Neutrophil (primary cell): Measurements from ENCODE around the gene TBCC.
A peak's percentile ranks its signal among the peaks of the same experiment; 100 is the strongest.

Experiments used
- H3K27ac ChIP-seq: fragments of 200-600 bp; sonication (generic); 2 replicates; pipeline ENCODE4 v1.5.1; 2016; ENCODE audit warnings: mild to moderate bottlenecking, moderate library complexity
- H3K27me3 ChIP-seq: fragments of 200-600 bp; sonication (generic); 2 replicates; pipeline ENCODE4 v1.6.0; 2016; ENCODE audit warnings: mild to moderate bottlenecking
- H3K36me3 ChIP-seq: fragments of 200-600 bp; sonication (generic); 2 replicates; pipeline ENCODE4 v1.5.1; 2017
- H3K4me1 ChIP-seq, 2 experiments: fragments of 200-600 bp in 1 of 2; sonication (generic) in 1 of 2; 1 replicate in 1 of 2; 2 replicates in 1 of 2; pipeline versions ENCODE4 v1.5.1 to v1.6.1; 2013 to 2016; ENCODE audit warnings: low read depth in 1 of 2, low read length in 1 of 2, mild to moderate bottlenecking in 1 of 2, moderate library complexity in 1 of 2; ENCODE audit not compliant: control insufficient read depth in 1 of 2, insufficient read depth in 1 of 2
- H3K4me3 ChIP-seq, 2 experiments: fragments of 200-600 bp in 1 of 2; sonication (generic) in 1 of 2; 1 replicate in 1 of 2; 2 replicates in 1 of 2; pipeline ENCODE4 v1.5.1; 2013 to 2016; ENCODE audit warnings: low read depth in 1 of 2, low read length in 1 of 2, mild to moderate bottlenecking in 1 of 2, moderate library complexity in 1 of 2
- H3K9me3 ChIP-seq: fragments of 200-600 bp; sonication (generic); 2 replicates; pipeline ENCODE4 v1.5.1; 2016
- CTCF ChIP-seq: fragments of 200-600 bp; sonication (generic); IDR thresholded peaks from 2 replicates; pipeline ENCODE4 v1.5.1; 2016; ENCODE audit warnings: antibody characterized with exemption

TBCC gene

GRCh38 chr6:42746463-42747391 lies 824 bp upstream of the TBCC start:
- no peaks in the 10 kb centered on the region for H3K36me3 ChIP-seq
- H3K27me3 ChIP-seq: no peaks in the 10 kb centered on the region
- H3K9me3 ChIP-seq: no peaks in the 10 kb centered on the region
- TF ChIP-seq CTCF: no peak
- H3K4me3 ChIP-seq: peak overlapping the region; percentile 97 to 100
- peak overlapping the region; percentile 91 for H3K27ac ChIP-seq
- peaks cover 29 to 30% of the 10 kb centered on the region in 2 experiments for H3K4me1 ChIP-seq

- TF ChIP-seq CTCF: no peak
- Histone ChIP-seq H3K9me3 (no peaks in the 10 kb centered on the region), H3K4me1 (peaks cover 29 to 30% of the 10 kb centered on the region in 2 experiments), H3K27me3 (no peaks in the 10 kb centered on the region), H3K27ac (peak overlapping the region; percentile 91), H3K36me3 (no peaks in the 10 kb centered on the region), H3K4me3 (peak overlapping the region; percentile 97 to 100)
Measured at GRCh38 chr6:42745083-42745639, 742 bp downstream of the TBCC start.

- H3K27ac ChIP-seq: peak overlapping the region; percentile 91
- no peaks in the 10 kb centered on the region for H3K9me3 ChIP-seq
- H3K4me1 ChIP-seq: peaks cover 29 to 30% of the 10 kb centered on the region in 2 experiments
- no peaks in the 10 kb centered on the region for H3K36me3 ChIP-seq
- no peak for TF ChIP-seq CTCF
- H3K4me3 ChIP-seq: peak overlapping the region; percentile 97 to 100
- no peaks in the 10 kb centered on the region for H3K27me3 ChIP-seq
Measured at GRCh38 chr6:42744351-42744893, 1.5 kb downstream of the TBCC start.

GRCh38 chr6:42742116-42742894 lies 3.6 kb downstream of the TBCC start:
- H3K27me3 ChIP-seq: peaks cover 16% of the 10 kb centered on the region
- H3K4me3 ChIP-seq: no peak overlapping the region
- H3K4me1 ChIP-seq: peaks cover 20 to 24% of the 10 kb centered on the region in 2 experiments
- no peak for TF ChIP-seq CTCF
- no peaks in the 10 kb centered on the region for H3K36me3 ChIP-seq
- peak overlapping the region; percentile 9 for H3K27ac ChIP-seq
- H3K9me3 ChIP-seq: no peaks in the 10 kb centered on the region

- Histone ChIP-seq H3K9me3 (no peaks in the 10 kb centered on the region), H3K4me3 (no peak overlapping the region), H3K4me1 (peaks cover 16 to 24% of the 10 kb centered on the region in 2 experiments), H3K27me3 (peaks cover 16% of the 10 kb centered on the region), H3K36me3 (no peaks in the 10 kb centered on the region), H3K27ac (no peak overlapping the region)
- no peak for TF ChIP-seq CTCF
Measured at GRCh38 chr6:42740725-42741124, 5.2 kb downstream of the TBCC start.
